Measurements from ENCODE around the gene ZNF143. TPM values are rescaled to one million over a fixed set of nuclear protein-coding genes. Genes with fewer than 3 reads are reported as not detected.

The ZNF143 gene
- 10 to 100 TPM in 5 of 6 donors, 1 to 10 TPM in 1; 5.3 to 18.9 (median 12.9) TPM for total RNA-seq
- polyA plus RNA-seq = 1 to 10 TPM; 5.5 to 8.2 TPM

GRCh38 chr11:9460322-9461062 lies at the start of gene ZNF143:
Gene ZNF143, plus strand, starts transcription at chr11:9461012. Its CDS starts 10,297 bp downstream, at chr11:9471309.
- intact Hi-C loops (cut with DNase I) = no loop called here
- ATAC-seq (peak; percentile 88 to 96 (median 90)), FAIRE-seq (peak; percentile 97), DNase-seq (peak; percentile 98 to 100 (median 100))
- H3K27me3 ChIP-seq = no peaks in the 10 kb centered on the region
- no peak for TF ChIP-seq CTCF (IDR thresholded peaks at IDR 0.05)
- H3K4me1 ChIP-seq = peaks cover 0 to 16% (median 12%) of the 10 kb centered on the region in 3 donors
- 0% methylated on average over 45 of the region's 45 CpGs for WGBS, 2 donors
- no peaks in the 10 kb centered on the region for H3K9me3 ChIP-seq
- peak within 1 kb of the TSS; percentile 68 to 90 (median 81) for H3K4me3 ChIP-seq
- H3K27ac ChIP-seq = peak within 1 kb of the TSS; percentile 93 to 100 (median 96)
- H3K36me3 ChIP-seq = no peaks in the 10 kb centered on the region

- H3K27me3 ChIP-seq = no peaks in the 10 kb centered on the region
- H3K36me3 ChIP-seq = peaks cover 0 to 63% (median 33%) of the 10 kb centered on the region in 3 donors
- no peaks in the 10 kb centered on the region for H3K9me3 ChIP-seq
- intact Hi-C loops (cut with DNase I) = no loop called here
- H3K4me3 ChIP-seq = no peak overlapping the region
- DNase-seq (no peak), ATAC-seq (no peak), FAIRE-seq (no peak)
- TF ChIP-seq CTCF (IDR thresholded peaks at IDR 0.05) = no peak
- H3K27ac ChIP-seq = no peak overlapping the region
- no peaks in the 10 kb centered on the region for H3K4me1 ChIP-seq
- WGBS, 2 donors = 32 to 42% methylated on average over 1 of the region's 1 CpG
Observed at GRCh38 chr11:9428706-9429105, 32.1 kb upstream of the ZNF143 start.

DNA sequence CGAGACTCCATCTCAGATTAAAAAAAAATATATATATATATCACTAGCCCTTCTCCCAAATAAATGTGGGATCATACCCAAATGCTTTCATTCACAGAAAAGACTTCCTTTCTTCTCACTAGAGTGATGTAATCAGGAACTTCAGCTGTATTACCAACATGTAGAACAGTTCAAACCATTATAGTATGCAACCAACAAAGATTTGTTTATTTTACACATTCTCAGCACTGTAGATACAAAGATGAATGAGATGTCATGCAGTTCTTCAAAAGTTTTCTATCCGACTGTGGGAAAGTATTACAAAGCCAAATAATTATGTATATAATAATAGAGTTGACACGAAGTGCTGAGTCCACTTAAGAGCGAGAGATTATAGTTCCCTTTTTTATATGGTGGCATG lies 22.2 kb upstream of the ZNF143 start:
- peaks cover 14 to 72% (median 37%) of the 10 kb centered on the region in 3 donors for H3K36me3 ChIP-seq
- no peaks in the 10 kb centered on the region for H3K9me3 ChIP-seq
- ATAC-seq (no peak), FAIRE-seq (no peak), DNase-seq (no peak)
- TF ChIP-seq CTCF (IDR thresholded peaks at IDR 0.05) = no peak
- intact Hi-C loops (cut with DNase I) = no loop called here
- H3K27me3 ChIP-seq = no peaks in the 10 kb centered on the region
- 85 to 87% methylated on average over 4 of the region's 4 CpGs for WGBS, 2 donors
- H3K27ac ChIP-seq = no peak overlapping the region
- no peaks in the 10 kb centered on the region for H3K4me1 ChIP-seq
- H3K4me3 ChIP-seq = no peak overlapping the region

DNA sequence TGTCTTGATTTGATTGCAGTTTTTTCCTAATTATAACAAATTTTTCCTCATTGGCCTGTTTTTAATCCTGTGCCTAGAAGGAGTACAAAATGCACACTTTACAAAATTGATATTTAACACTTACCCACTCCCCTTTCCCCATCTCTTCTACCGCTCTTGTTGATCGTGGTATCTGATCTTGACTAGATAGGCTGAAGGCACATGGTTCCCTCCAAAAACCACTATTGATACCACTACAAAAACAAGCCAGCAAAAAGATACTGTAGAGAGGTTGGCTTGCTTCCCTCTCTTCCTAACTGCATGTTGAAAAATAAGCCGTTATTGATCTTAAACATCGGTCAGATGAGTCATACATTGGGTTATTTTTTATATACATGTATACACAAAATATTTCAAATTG lies 14.6 kb upstream of the ZNF143 start:
- no peak for FAIRE-seq
- intact Hi-C loops (cut with DNase I) = no loop called here
- peaks cover 0 to 23% (median 11%) of the 10 kb centered on the region in 3 donors for H3K36me3 ChIP-seq

More for the DNA sequence above, 14.6 kb upstream of the ZNF143 start:
- Histone ChIP-seq H3K9me3 (no peaks in the 10 kb centered on the region), H3K4me3 (no peak overlapping the region), H3K4me1 (no peaks in the 10 kb centered on the region), H3K27ac (no peak overlapping the region), H3K27me3 (no peaks in the 10 kb centered on the region)
- ATAC-seq (no peak), DNase-seq (no peak)
- no peak for TF ChIP-seq CTCF (IDR thresholded peaks at IDR 0.05)
- WGBS, 2 donors = 76 to 78% methylated on average over 4 of the region's 4 CpGs
